ENCODE results near the gene KCNH4. TPM values are rescaled to one million over a fixed set of nuclear protein-coding genes. Genes with fewer than 3 reads are reported as not detected.
A peak's percentile ranks its signal among the peaks of the same experiment; 100 is the strongest.
"Not testable (repeated sequence)": the region's sequence is repeated elsewhere in the genome, so short reads cannot be mapped to it uniquely, and the experiment has no call there.

The KCNH4 gene
- total RNA-seq, 1 donor from 2014 or later: 0.80 TPM

DNA sequence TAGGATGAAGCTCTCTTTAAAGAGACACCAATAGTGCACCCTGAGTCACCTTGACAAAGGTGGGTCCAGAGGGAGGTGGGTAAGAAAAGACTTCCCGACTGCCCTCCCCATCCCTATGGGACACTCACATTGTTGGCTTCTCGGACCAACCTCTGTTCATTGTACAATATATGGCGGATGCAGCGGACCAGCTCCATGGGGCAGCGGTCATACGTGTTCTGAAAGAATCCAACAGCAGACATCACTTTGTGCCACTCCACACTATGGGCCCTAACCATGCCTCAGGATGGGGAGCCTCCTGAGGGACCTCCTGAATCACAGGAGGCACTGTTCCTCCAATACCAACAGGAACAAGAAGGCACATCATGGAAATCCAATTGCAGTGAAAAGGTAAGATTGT, 43.7 kb upstream of the KCNH4 start:
- Mint-ChIP-seq H3K9me3 (no peaks in the 10 kb centered on the region), H3K36me3 (ENCODE audit: low read depth) (peaks cover 60% of the 10 kb centered on the region), H3K27me3 (no peaks in the 10 kb centered on the region), H3K4me3 (no peak overlapping the region), H3K4me1 (no peaks in the 10 kb centered on the region), H3K27ac (no peak overlapping the region)
- POLR2A ChIA-PET: interaction anchor here (0.9 to 1.1 kb wide), 2 partner anchors 24 to 63 kb away, joined by 3 to 5 read pairs; partner anchors contain the start of gene STAT5A
- DNase-seq: no peak
- CTCF ChIA-PET: interaction anchor here (1.5 kb wide), 1 partner anchor 13 kb away, joined by 3 read pairs; no protein-coding TSS in a partner anchor
- TF ChIP-seq, protein P1, sequence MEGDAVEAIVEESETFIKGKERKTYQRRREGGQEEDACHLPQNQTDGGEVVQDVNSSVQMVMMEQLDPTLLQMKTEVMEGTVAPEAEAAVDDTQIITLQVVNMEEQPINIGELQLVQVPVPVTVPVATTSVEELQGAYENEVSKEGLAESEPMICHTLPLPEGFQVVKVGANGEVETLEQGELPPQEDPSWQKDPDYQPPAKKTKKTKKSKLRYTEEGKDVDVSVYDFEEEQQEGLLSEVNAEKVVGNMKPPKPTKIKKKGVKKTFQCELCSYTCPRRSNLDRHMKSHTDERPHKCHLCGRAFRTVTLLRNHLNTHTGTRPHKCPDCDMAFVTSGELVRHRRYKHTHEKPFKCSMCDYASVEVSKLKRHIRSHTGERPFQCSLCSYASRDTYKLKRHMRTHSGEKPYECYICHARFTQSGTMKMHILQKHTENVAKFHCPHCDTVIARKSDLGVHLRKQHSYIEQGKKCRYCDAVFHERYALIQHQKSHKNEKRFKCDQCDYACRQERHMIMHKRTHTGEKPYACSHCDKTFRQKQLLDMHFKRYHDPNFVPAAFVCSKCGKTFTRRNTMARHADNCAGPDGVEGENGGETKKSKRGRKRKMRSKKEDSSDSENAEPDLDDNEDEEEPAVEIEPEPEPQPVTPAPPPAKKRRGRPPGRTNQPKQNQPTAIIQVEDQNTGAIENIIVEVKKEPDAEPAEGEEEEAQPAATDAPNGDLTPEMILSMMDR (IDR thresholded peaks at IDR 0.05): no peak
- ATAC-seq (ENCODE audit: low read depth): no peak
- intact Hi-C loops (cut with micrococcal nuclease): no loop called here

DNA sequence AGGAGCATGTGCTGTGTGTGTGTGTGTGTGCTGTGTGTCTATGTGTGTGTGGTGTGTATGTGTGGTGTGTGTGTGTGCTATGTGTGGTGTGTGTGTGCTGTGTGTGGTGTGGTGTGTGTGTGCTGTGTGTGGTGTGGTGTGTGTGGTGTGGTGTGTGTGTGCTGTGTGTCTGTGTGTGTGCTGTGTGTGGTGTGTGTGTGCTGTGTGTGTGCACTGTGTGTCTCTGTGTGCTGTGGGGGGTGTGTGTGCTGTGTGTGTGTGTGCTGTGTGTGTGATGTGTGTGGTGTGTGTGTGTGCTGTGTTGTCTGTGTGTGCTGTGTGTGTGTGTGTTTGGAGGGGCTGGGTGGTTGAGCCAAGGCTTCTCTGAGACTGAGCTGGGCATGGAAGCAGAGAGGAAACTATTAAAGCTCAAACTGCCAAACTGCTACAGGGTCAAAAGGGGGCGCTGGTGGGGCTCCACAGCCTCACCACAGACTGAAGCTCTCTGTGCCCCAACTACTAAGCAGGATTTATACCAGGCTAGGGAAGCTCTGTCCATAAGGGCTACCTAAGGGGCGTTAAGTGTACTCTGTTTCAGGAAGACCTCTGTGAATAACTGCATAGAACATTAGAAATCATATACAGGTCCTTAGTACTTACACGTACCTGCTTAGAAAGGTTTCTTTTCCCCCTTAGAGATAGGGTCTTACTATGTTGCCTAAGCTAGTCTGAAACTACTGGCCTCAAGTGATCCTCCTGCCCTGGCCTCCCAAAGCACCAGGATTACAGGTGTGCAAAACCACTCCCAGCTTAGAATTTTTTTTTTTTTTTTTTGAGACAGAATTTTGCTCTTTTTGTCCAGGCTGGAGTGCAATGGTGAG, 41.2 kb upstream of the KCNH4 start:
- CTCF ChIA-PET: interaction anchor here (0.6 to 2.1 kb wide), 28 partner anchors 8 to 184 kb away, joined by 3 to 14 read pairs (median 4); partner anchors contain the start of genes KCNH4, STAT3 and STAT5A

DNA sequence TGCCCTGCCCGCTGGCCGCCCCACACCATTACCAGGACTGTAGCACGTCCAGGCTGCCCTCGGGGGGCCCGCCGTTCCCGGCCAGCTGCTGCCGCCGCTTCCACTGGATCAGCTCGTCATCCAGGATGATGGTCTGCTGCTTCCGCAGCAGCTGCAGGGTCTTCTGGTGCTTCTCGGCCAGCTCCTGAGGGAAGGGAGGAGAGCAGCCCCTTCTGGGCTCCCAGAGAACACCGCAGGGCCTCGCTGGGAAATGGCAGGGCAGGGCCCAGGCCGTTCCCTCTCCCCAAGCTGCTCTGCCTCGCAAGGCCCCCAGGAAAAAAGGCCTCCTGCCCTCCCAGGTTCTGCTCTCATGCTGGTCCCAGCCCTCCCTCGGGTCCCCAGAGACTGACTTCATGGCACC, 38.3 kb upstream of the KCNH4 start:
- DNase-seq; POLR2A ChIA-PET; CTCF ChIA-PET; H3K4me3 Mint-ChIP-seq; H3K9me3 Mint-ChIP-seq; H3K27ac Mint-ChIP-seq; intact Hi-C loops (cut with micrococcal nuclease); H3K4me1 Mint-ChIP-seq; ATAC-seq (ENCODE audit: low read depth); H3K27me3 Mint-ChIP-seq: not testable (repeated sequence)
- H3K36me3 Mint-ChIP-seq (ENCODE audit: low read depth): peaks cover 72% of the 10 kb centered on the region

More for the DNA sequence above, 41.2 kb upstream of the KCNH4 start:
- TF ChIP-seq, protein P1 (IDR thresholded peaks at IDR 0.05): no peak
- H3K4me3 Mint-ChIP-seq: no peak overlapping the region
- H3K9me3 Mint-ChIP-seq: no peaks in the 10 kb centered on the region
- ATAC-seq (ENCODE audit: low read depth) (peak; percentile 81), DNase-seq (no peak)
- H3K27ac Mint-ChIP-seq: no peak overlapping the region
- no peaks in the 10 kb centered on the region for H3K27me3 Mint-ChIP-seq
- POLR2A ChIA-PET: interaction anchor here (0.6 to 2.0 kb wide), 7 partner anchors 26 to 1933 kb away, joined by 3 to 11 read pairs (median 6); partner anchors contain the start of gene STAT5A
- peaks cover 64% of the 10 kb centered on the region for H3K36me3 Mint-ChIP-seq (ENCODE audit: low read depth)
- H3K4me1 Mint-ChIP-seq: no peaks in the 10 kb centered on the region
- intact Hi-C loops (cut with micrococcal nuclease): loop anchor here (1.0 to 2.0 kb wide), 2 partner anchors 67 to 184 kb away; partner anchors contain the start of gene STAT5A

DNA sequence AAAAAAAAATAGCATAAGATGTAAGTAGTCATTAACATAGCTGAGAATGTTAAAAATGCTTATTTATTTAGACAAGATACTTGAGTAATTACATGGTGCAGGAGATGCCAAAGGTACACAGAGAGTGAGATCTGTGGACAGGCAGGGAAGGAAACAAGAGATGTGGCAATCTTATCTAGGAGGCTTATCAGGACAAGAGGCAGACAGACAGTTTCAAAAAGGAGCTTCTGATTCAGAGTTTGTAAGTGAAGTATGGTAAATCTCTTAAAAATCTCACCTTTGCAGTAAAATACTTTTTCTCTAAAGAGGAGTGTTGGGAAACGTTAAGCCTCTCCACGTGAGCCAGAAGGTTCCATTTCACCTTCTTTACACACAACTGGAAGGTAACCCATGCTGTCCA, 33.2 kb upstream of the KCNH4 start:
- Mint-ChIP-seq H3K36me3 (ENCODE audit: low read depth) (peaks cover 78% of the 10 kb centered on the region), H3K27me3 (no peaks in the 10 kb centered on the region), H3K4me3 (no peak overlapping the region), H3K27ac (no peak overlapping the region), H3K9me3 (no peaks in the 10 kb centered on the region), H3K4me1 (no peaks in the 10 kb centered on the region)
- TF ChIP-seq, protein P1 (IDR thresholded peaks at IDR 0.05): no peak
- CTCF ChIA-PET: interaction anchor here (1.4 kb wide), 1 partner anchor 9 kb away, joined by 4 read pairs; no protein-coding TSS in a partner anchor
- intact Hi-C loops (cut with micrococcal nuclease): no loop called here
- no peak for DNase-seq
- ATAC-seq (ENCODE audit: low read depth): no peak
- POLR2A ChIA-PET: no interaction called here

DNA sequence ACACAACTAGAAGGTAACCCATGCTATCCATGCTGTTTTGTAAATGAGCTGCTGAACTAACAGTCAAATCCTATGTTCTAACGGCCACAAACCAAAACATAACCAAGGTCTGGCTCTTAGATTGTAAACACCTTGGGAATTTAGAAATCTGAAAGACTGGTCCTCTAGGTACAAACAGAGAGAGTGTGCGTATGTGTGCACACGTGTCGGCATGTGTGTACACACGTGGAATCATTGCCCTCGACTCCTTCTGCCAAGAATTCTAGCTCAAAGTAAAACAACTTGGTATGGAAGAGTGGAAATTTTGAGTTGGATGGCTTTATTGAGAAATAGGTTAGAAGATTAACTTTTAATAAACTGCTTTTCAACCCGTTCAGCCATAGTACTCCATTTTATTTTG, 31.4 kb upstream of the KCNH4 start:
- TF ChIP-seq, protein P1 (IDR thresholded peaks at IDR 0.05): no peak
- Mint-ChIP-seq H3K27ac (no peak overlapping the region), H3K36me3 (ENCODE audit: low read depth) (peaks cover 73% of the 10 kb centered on the region), H3K4me1 (no peaks in the 10 kb centered on the region), H3K4me3 (no peak overlapping the region), H3K9me3 (no peaks in the 10 kb centered on the region), H3K27me3 (no peaks in the 10 kb centered on the region)
- ChIA-PET CTCF (no interaction called here), POLR2A (no interaction called here)
- ATAC-seq (ENCODE audit: low read depth) (no peak), DNase-seq (no peak)
- intact Hi-C loops (cut with micrococcal nuclease): no loop called here

DNA sequence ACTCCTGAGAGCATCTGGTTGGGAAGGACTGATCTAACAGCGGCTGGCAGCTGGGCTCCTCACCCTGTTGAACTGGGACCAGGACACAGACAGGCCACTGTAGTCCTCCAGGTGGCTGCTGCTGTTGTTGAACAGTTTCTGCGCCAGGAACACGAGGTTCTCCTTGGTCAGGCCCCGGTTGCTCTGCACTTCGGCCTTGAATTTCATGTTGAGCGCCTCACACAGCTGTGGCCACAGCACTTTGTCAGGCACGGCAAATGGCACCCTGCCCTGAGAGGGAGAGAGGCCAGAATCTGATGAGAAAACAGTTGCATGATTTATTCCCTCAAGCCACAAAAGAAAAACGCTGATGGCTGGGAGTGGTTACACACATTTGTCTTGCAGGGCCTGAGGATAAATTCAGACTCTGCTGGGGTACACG, 31.0 kb upstream of the KCNH4 start:
- peaks cover 72% of the 10 kb centered on the region for H3K36me3 Mint-ChIP-seq (ENCODE audit: low read depth)
- H3K27ac Mint-ChIP-seq; intact Hi-C loops (cut with micrococcal nuclease); H3K4me1 Mint-ChIP-seq; DNase-seq; CTCF ChIA-PET; ATAC-seq (ENCODE audit: low read depth); H3K9me3 Mint-ChIP-seq; H3K4me3 Mint-ChIP-seq; POLR2A ChIA-PET; H3K27me3 Mint-ChIP-seq: not testable (repeated sequence)

Measured in activated B cell treated with CpG ODN at 0.5 μM for 24 hours (primary cell).